Stimulated activated naive CD8-positive, alpha-beta T cell treated with anti-CD3 and anti-CD28 coated beads, Interleukin-15, Interleukin-2, amounts not matched to agents 100 U/mL and 50 U/mL, for 24 hours (primary cell): ENCODE measurements around the gene CDH4.

Source experiments
- ATAC-seq: fragments of 150-1000 bp; cut with Tn5 transposase; one replicate; pipeline ENCODE4 v1.10.0; 2021
- DNase-seq: peaks from one replicate; pipeline ENCODE4 v3.0.0; 2021

The CDH4 gene

GRCh38 chr20:61931476-61932198 is 679.6 kb downstream of the CDH4 start:
- ATAC-seq: no peak
- no peak for DNase-seq

GRCh38 chr20:61932199-61932592 is 680.1 kb downstream of the CDH4 start:
- DNase-seq: no peak
- no peak for ATAC-seq

GRCh38 chr20:61932711-61933480 is 680.8 kb downstream of the CDH4 start:
- no peak for ATAC-seq
- DNase-seq: no peak

DNA sequence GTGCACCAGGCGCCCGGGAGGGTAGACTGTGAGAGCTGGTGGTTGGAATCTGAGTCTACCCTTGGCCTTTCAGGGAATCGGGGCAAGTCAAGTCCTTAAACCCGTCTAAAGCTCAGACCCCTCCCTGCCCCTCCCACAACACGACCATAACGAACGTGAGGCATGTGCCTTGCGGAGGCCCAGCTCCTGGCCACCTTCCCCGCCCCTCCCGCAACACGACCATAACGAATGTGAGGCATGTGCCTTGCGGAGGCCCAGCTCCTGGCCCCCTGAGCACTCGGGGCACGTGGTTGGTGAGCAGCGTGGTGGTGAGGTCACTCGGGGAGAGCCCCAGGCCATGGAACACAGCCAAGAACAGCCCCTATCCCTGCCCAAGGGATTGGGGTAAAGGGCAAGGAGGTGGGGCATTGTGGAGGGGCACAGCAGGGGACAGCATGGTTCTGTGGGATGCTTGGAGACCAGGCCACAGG is 681.5 kb downstream of the CDH4 start:
- DNase-seq (no peak), ATAC-seq (no peak)

- DNase-seq: no peak
- no peak for ATAC-seq
Observed at GRCh38 chr20:61933951-61934715, 682.1 kb downstream of the CDH4 start.

DNA sequence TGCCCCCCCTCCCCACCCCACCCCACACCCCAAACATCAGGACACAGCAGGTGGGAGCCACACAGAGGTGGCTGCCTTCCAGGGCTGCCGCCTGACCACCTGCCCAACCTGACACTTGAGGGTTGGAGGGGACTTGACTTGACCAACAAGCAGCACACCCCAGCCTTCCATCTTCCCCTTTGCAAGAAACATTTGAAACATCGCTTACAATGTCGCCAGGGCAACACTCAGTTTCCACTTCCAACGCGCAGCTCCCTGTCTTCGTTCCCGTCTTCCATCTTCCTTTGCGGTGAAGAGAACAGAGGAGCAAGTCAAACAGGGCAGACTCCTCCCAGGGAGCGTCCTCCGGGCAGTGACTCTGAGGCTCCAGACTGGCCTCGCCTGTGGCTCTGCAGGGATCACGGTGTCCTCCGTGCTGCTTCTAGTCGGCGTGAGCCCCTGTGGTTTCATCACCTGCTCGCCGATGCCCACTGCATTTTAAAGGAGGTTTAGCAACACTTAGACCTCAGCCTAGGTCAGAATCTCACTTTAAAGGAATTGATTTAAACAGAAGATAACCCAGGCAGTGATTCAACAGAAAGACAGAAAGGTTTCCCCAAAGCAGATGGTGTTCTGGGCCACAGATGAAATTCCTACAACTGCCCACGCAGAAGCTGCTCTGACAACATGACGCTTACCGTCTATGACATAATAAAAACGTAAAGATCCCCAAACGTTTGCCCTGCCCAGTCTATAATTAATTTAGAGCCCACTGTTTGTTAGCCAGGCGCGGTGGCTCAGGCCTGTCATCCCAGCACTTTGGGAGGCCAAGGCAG is 682.9 kb downstream of the CDH4 start:
- ATAC-seq (no peak), DNase-seq (no peak)

GRCh38 chr20:61935926-61936700 is 684.1 kb downstream of the CDH4 start:
- ATAC-seq: no peak
- DNase-seq: no peak

DNA sequence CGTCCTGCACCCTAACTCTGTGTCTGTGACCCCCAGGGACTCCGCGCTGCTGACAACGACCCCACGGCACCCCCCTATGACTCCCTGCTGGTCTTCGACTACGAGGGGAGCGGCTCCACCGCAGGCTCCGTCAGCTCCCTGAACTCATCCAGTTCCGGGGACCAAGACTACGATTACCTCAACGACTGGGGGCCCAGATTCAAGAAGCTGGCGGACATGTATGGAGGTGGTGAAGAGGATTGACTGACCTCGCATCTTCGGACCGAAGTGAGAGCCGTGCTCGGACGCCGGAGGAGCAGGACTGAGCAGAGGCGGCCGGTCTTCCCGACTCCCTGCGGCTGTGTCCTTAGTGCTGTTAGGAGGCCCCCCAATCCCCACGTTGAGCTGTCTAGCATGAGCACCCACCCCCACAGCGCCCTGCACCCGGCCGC is 684.7 kb downstream of the CDH4 start:
- DNase-seq: no peak
- no peak for ATAC-seq

DNA sequence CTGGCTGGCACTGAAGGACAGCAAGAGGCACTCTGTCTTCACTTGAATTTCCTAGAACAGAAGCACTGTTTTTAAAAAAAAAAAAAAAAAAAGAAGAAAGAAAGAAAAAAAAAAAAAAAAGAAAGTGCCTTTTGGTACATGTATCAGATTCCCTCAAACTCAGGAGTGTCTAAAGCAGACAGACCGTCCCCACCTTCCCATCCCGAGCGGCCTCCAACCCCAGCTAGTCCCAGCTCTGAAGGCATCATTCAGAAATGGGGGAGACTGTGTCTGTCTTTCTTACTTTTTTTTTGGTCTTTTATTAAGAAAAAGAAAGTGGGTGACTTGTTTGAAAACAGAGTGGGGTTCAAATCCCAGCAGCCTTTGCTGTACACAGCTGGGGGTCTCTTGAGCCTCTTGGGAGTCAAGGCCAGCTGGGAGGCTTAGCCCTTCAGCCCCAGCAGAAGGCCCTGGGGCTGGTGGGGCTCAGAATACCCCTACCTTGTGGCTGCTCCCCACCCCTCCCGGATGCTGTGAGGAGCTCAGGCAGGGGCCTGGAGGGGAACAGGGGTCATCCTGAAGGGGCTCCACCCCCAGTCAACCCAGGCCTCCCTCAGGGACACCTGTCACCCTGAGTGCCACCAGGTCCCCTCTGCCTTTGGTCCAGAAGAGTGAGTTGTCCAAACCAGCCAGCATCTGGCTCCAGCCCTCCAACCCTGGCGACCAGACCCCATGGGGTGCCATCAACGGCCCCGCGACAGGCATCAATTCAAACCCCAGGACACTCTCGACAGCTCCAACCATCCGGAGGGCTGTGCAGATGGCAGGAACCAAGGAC is 685.3 kb downstream of the CDH4 start:
- DNase-seq: no peak
- no peak for ATAC-seq

- ATAC-seq: no peak
Observed at GRCh38 chr20:61937963-61938838, 686.1 kb downstream of the CDH4 start.

DNA sequence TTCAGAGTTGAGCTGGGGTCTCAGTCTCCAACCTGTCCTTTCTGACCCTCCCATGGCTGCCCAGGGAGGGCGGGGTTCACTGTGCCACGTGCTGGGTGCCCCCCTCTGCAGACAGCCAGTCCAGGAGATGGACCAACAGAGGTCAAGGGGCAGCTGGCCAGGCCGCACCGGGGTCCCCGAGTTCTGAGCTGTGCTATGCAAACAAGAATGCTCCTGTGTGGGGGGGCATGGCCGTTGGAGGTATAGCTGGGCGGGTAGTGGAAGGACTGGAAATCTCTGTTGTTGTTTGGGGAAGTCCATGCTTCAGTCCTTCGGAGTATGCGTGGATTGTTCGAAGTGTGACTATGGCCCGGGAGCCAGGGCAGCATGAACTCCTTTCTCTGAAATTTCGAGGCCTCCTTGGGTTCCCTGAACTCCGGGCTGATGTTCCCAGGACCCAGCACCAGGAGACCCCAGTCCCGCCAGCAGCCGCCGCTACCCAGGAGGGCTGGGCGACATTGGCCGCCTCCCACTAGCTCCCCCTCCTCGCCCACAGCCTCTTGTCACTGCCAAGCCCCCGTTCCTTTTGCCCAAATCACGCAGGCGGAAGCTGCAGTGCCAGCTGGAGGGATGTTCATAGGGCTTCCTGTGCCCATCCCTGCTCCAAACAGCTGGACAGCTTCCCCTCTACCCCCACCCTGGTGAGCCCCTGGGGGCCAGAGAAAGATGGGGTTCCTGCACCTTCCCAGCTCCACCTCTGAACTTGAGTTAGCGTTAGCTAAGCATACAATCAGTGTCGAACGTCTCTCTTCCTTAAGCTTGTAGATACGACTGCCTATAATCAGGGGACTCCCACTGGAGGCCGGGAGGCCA is 687.0 kb downstream of the CDH4 start:
- DNase-seq: no peak
- ATAC-seq: no peak

More at GRCh38 chr20:61937963-61938838, 686.1 kb downstream of the CDH4 start:
- no peak for DNase-seq

GRCh38 chr20:61939691-61940360 is 687.8 kb downstream of the CDH4 start:
- no peak for DNase-seq
- ATAC-seq: no peak

DNA sequence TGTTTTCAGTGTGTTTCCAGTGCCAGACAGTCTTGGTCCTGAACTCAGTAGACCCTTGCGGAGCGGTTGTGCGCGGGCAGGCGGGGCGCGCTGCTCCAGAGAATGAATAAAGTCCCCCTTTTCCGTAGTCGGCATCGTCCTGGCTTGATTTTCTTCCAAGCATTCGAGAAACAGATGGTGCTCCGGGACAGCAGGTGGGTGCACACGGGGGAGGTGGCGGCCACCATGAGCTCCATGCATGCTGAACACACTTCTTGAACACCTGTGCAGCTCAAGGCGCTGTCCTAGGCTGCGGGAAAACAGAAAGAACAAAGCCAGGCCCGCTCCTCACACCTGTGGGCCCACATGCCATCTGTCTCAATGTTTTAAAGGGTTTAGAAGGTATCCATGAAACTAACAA is 688.4 kb downstream of the CDH4 start:
- no peak for DNase-seq
- no peak for ATAC-seq

DNA sequence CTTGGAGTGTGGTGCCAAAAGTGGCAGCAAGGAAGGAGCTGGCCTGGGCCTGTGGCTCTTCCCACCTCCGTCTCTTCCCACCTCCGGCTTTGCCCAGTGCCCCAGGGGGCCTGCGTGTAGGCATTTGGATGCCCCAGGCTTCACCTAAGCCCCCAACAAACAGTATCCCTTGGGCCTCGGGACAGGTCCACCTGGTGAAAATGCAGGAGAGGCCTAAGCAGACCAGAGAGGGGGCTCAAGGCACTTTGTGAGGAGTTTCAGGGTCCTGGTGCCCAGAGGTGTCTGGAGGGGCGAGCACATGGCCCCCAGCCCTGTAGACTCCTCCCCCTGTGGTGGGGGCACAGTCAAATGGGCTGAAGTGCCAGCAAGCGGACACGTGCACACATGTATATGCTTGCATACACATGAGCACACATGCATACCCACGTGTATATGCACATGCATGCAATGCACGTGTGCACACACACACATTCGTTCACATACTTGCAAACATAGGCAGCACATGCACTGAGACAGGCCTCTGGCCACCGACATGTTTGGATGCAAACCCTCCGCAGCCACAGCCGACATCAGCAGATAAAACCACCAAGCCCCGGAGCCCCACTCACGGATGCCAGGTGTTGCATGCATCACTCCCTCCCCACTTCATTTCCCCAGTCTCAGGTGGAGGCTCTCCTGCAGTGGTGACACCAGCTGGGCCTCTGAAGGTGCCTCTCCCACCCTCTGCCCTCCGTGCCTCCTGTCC is 689.1 kb downstream of the CDH4 start:
- no peak for DNase-seq
- no peak for ATAC-seq

DNA sequence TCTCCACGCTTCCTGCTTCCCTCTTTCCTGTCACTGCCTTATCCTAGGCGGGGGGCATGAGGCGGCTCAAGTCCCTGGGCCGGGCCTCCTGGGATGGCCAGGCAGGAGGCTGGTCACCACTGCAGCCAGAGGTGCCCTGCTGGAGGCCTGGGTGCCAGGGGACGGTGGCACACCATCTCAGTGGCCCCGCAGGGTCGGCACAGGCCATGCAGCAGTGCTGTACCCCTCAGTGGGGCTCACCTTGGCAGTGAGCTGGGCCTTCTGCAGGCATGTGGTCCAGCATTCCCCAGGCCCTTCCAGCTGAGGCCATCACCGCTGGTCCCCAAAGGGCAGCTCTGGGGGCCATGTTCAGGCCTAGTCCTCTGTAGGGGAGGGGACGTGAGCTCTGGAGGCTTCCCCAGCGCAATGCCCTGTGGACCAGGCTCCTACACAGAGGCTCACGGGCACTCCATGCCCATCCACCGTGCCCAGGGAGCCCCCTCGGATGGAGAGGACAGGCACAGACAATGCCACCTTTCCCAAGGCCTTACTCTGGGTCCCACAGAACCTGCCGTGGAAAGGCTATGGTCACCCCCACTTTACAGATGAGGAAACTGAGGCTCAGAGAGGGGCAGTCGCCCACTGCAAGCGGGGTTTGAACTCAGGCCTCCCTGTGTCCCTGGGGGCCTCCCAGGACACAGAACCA is 689.8 kb downstream of the CDH4 start:
- DNase-seq (no peak), ATAC-seq (no peak)

DNA sequence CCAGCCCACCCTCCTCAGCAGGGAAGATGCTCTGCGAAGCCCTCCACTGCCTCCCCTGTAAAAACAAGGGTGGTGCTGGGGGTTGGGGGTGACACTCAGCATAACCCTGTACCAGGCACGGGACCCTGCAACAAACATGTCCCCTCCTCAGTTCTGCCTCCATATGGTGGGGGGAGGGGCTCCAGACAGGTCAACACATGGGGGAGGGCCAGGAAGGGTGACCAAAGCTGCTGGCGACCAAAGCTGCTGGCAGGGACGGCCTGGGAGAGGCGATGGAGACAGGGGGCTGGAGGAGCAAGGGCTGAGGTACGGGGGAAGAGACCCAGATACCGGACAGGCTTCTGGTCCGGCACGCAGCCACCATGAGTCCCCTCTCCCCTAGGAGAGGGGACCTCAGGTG is 690.5 kb downstream of the CDH4 start:
- no peak for DNase-seq
- ATAC-seq: no peak
